Vagina (tissue), 2 donors: ENCODE measurements around the gene ATG4B. TPM values are rescaled to one million over a fixed set of nuclear protein-coding genes. Genes with fewer than 3 reads are reported as not detected.
"Not testable (repeated sequence)": the region's sequence is repeated elsewhere in the genome, so short reads cannot be mapped to it uniquely, and the experiment has no call there.

ENCODE experiments used
- DNase-seq, 2 donors: peaks; one replicate each; pipeline ENCODE4 v3.0.0-alpha.2; 2017; ENCODE audit errors: extremely low spot score in 2 of 2
- H3K27ac ChIP-seq: fragments of 200-600 bp; sonication (generic); one replicate; pipeline ENCODE4 v1.5.1; 2019
- H3K27me3 ChIP-seq: fragments of 200-600 bp; sonication (generic); one replicate; pipeline ENCODE4 v1.5.1; 2019
- H3K36me3 ChIP-seq, 2 donors: fragments of 200-600 bp; sonication (generic); one replicate each; pipeline ENCODE4 v1.5.1; 2017 to 2019
- H3K4me1 ChIP-seq: fragments of 200-600 bp; sonication (generic); one replicate; pipeline ENCODE4 v1.5.1; 2019
- H3K4me3 ChIP-seq, 2 donors: fragments of 200-600 bp; sonication (generic); 1 replicate in 1 of 2; 2 replicates in 1 of 2; pipeline ENCODE4 v1.5.1; 2016 to 2019
- H3K9me3 ChIP-seq: fragments of 200-600 bp; sonication (generic); one replicate; pipeline ENCODE4 v1.5.1; 2019
- CTCF ChIP-seq, 3 experiments: fragments of 450-650 bp in 2 of 3; fragments of 200-600 bp in 1 of 3; sonication (generic) in 1 of 3; IDR thresholded peaks; one replicate each; pipeline ENCODE4 v1.5.1; 2017 to 2019; ENCODE audit warnings: antibody characterized with exemption in 3 of 3, mild to moderate bottlenecking in 2 of 3, moderate library complexity in 2 of 3
- POLR2A ChIP-seq, 2 donors: fragments of 450-650 bp; IDR thresholded peaks; one replicate each; pipeline ENCODE4 v1.6.1; 2017; ENCODE audit warnings: antibody characterized with exemption in 2 of 2, mild to moderate bottlenecking in 2 of 2, moderate library complexity in 2 of 2
- POLR2AphosphoS5 ChIP-seq, 2 donors: sonication (generic); formaldehyde crosslinking; IDR thresholded peaks; one replicate each; pipeline ENCODE4 v1.9.0; 2017; ENCODE audit warnings: antibody characterized with exemption in 2 of 2, mild to moderate bottlenecking in 2 of 2, low read depth in 1 of 2; ENCODE audit not compliant: insufficient read depth in 1 of 2
- intact Hi-C: fragments of 100-400 bp; cut with DNase I; formaldehyde crosslinking; loops from one replicate; pipeline ENCODE4 v1.15.1; 2023
- total RNA-seq: library from RNA; depleted of rRNA; stranded (reverse); fragments of >200 nt; gene quantifications from one replicate; pipeline ENCODE4 v1.2.3, GENCODE V29; 2016

The ATG4B gene
- total RNA-seq, 1 donor from 2014 or later: 104 TPM

- intact Hi-C loops: no loop called here
- no peak for TF ChIP-seq POLR2AphosphoS5 (IDR thresholded peaks at IDR 0.05; ENCODE audit: insufficient read depth in 1 of 2, low read depth in 1 of 2)
- no peak for TF ChIP-seq POLR2A (IDR thresholded peaks at IDR 0.05)
- no peak for TF ChIP-seq CTCF (IDR thresholded peaks at IDR 0.05)
- H3K27ac ChIP-seq: no peak overlapping the region
- H3K36me3 ChIP-seq: peaks cover 0 to 36% of the 10 kb centered on the region in 2 donors
- DNase-seq: no peak
- no peak overlapping the region for H3K4me3 ChIP-seq
- H3K27me3 ChIP-seq: no peaks in the 10 kb centered on the region
- H3K4me1 ChIP-seq: no peaks in the 10 kb centered on the region
- no peaks in the 10 kb centered on the region for H3K9me3 ChIP-seq
Measured at GRCh38 chr2:241660593-241661213, 23.2 kb downstream of the ATG4B start.

- H3K27ac ChIP-seq, H3K4me3 ChIP-seq, H3K4me1 ChIP-seq, DNase-seq, H3K9me3 ChIP-seq, H3K27me3 ChIP-seq, intact Hi-C loops: not testable (repeated sequence)
- peaks cover 0 to 42% of the 10 kb centered on the region in 2 donors for H3K36me3 ChIP-seq
Measured at GRCh38 chr2:241662731-241663130, 25.2 kb downstream of the ATG4B start.

GRCh38 chr2:241665731-241666440, 28.4 kb downstream of the ATG4B start:
- H3K4me1 ChIP-seq: no peaks in the 10 kb centered on the region
- no peaks in the 10 kb centered on the region for H3K9me3 ChIP-seq
- intact Hi-C loops: no loop called here
- DNase-seq: no peak
- no peaks in the 10 kb centered on the region for H3K27me3 ChIP-seq
- peaks cover 0 to 41% of the 10 kb centered on the region in 2 donors for H3K36me3 ChIP-seq
- no peak for TF ChIP-seq POLR2AphosphoS5 (IDR thresholded peaks at IDR 0.05; ENCODE audit: insufficient read depth in 1 of 2, low read depth in 1 of 2)
- no peak for TF ChIP-seq CTCF (IDR thresholded peaks at IDR 0.05)
- H3K4me3 ChIP-seq: no peak overlapping the region
- H3K27ac ChIP-seq: no peak overlapping the region

GRCh38 chr2:241666627-241667400, 29.3 kb downstream of the ATG4B start:
- Histone ChIP-seq H3K36me3 (peaks cover 0 to 49% of the 10 kb centered on the region in 2 donors), H3K4me1 (no peaks in the 10 kb centered on the region), H3K27me3 (no peaks in the 10 kb centered on the region), H3K9me3 (no peaks in the 10 kb centered on the region), H3K4me3 (no peak overlapping the region), H3K27ac (no peak overlapping the region)
- intact Hi-C loops: no loop called here
- no peak for DNase-seq
- TF ChIP-seq CTCF (IDR thresholded peaks at IDR 0.05) (no peak), POLR2AphosphoS5 (IDR thresholded peaks at IDR 0.05; ENCODE audit: insufficient read depth in 1 of 2, low read depth in 1 of 2) (no peak), POLR2A (IDR thresholded peaks at IDR 0.05) (no peak)

- H3K4me1 ChIP-seq: no peaks in the 10 kb centered on the region
- H3K9me3 ChIP-seq: no peaks in the 10 kb centered on the region
- H3K27ac ChIP-seq: no peak overlapping the region
- H3K36me3 ChIP-seq: peaks cover 0 to 63% of the 10 kb centered on the region in 2 donors
- DNase-seq: no peak
- intact Hi-C loops: no loop called here
- H3K27me3 ChIP-seq: no peaks in the 10 kb centered on the region
- H3K4me3 ChIP-seq: no peak overlapping the region
- TF ChIP-seq POLR2AphosphoS5 (IDR thresholded peaks at IDR 0.05; ENCODE audit: insufficient read depth in 1 of 2, low read depth in 1 of 2) (no peak), CTCF (IDR thresholded peaks at IDR 0.05) (no peak), POLR2A (IDR thresholded peaks at IDR 0.05) (no peak)
Measured at GRCh38 chr2:241668354-241668753, 30.9 kb downstream of the ATG4B start.
